Prostate gland (tissue), 2 donors: Measurements from ENCODE around the gene B3GALT6.

Source experiments
- CTCF ChIP-seq, 4 experiments: fragments of 200-600 bp in 2 of 4; fragments of 450-650 bp in 2 of 4; sonication (generic) in 2 of 4; IDR thresholded peaks; 1 replicate in 3 of 4; 2 replicates in 1 of 4; pipeline ENCODE4 v1.5.1; 2016 to 2019; ENCODE audit warnings: antibody characterized with exemption in 4 of 4, mild to moderate bottlenecking in 2 of 4, moderate library complexity in 2 of 4
- POLR2A ChIP-seq: fragments of 450-650 bp; IDR thresholded peaks from one replicate; pipeline ENCODE4 v1.6.1; 2016; ENCODE audit warnings: antibody characterized with exemption, mild to moderate bottlenecking
- POLR2AphosphoS5 ChIP-seq: sonication (generic); formaldehyde crosslinking; IDR thresholded peaks from one replicate; pipeline ENCODE4 v1.6.1; 2017; ENCODE audit warnings: antibody characterized with exemption

- TF ChIP-seq POLR2A (no peak), CTCF (IDR thresholded peaks at IDR 0.05) (no peak), POLR2AphosphoS5 (no peak)
Observed at GRCh38 chr1:1223891-1224290, 8.1 kb upstream of the B3GALT6 start.
